HG02870 (cell line): ENCODE measurements around the gene CMTM8.

Source experiments
- ATAC-seq: cut with Tn5 transposase; IDR thresholded peaks from one replicate; pipeline ENCODE4 v1.9.1; 2021; ENCODE audit warnings: mild to moderate bottlenecking, moderate library complexity; ENCODE audit not compliant: unreplicated experiment

The CMTM8 gene

GRCh38 chr3:32305361-32305876, 66.9 kb downstream of the CMTM8 start:
- ATAC-seq = no peak

- ATAC-seq = no peak
Observed at GRCh38 chr3:32306072-32306471, 67.6 kb downstream of the CMTM8 start.

GRCh38 chr3:32307591-32307990, 69.1 kb downstream of the CMTM8 start:
- no peak for ATAC-seq

DNA sequence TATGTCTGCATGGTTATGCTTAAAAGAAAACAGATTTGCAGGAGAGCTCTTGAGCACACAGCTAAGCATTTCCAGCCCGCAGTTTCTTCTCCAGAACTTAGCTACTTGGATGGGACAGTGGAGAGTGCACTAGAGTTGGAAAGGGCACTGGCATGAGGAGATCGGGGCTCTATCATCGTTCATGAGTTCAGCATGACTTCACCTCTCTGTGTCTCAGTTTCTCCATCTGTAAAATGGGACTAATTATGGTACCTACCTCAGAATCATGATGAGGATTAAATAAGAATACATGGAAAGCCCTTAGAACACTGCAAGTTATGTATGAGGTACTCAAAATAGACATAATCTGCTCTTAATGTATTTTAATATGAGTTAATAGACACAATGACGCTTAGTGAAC, 69.9 kb downstream of the CMTM8 start:
- ATAC-seq = no peak

DNA sequence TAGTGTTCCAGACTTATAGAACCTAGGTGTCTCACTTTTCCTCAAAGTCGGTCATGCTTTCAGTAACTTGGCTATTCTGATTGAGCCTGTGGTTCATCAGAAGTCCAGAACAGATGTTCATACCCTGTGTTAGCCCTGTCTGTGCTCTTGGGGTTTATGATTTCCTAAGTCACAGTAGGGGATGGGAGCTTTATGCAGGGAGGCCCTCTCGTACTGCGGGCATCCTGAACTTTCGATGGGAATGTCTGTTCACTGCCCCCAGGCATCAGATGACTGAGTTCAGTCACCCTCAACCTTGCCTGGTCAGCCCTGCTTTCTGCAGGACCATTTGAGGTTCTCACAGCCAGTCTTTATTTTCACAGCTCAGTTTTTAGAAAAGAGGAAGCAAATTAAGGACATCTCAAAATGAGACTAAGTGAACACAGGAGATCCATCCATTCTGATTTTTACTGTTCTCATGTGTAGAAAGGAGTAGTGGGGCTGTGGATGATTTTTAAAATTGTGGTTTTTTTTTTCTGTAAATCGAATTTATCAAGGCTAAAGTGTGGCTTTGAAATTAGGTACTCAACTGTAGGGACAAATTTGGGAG, 71.3 kb downstream of the CMTM8 start:
- ATAC-seq = peak; percentile 74

DNA sequence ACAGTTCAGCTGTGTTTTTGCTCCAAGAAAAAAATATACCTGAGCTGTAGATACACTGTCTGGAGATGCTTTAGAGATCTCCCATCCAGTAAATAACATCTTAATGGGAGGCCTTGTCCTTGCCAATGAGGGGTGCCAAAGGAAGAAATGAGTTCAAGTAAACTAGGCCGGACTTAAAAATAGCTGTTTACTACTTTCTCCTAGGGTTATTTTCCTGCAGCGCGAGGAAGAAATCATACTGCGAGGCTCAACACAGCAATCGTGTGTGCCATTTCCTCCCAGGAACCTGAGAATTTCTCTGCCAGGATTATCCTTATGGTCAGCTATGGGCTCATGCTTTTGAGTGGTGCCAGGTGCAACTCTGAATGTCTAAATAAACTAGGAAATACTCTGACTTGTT, 71.9 kb downstream of the CMTM8 start:
- no peak for ATAC-seq

GRCh38 chr3:32310918-32311839, 72.7 kb downstream of the CMTM8 start:
- no peak for ATAC-seq

DNA sequence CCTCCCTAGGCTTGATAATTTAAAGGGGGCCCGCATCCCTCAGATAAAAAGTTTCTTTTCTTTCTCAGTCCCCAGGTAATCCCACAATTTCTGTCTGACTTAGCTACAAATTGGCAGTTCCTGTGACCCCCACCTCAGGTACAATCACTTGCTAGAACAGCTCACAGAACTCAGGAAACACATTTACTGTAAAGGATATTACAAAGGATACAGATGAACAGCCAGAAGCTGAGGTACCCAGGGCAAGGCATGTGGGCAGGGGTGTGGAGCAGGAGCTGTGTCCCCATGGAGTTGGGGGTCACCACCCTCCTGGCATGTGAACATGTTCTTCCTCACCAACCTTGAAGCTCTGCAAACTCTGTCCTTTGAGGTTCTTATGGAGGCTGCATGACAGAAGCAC, 73.8 kb downstream of the CMTM8 start:
- ATAC-seq = no peak

DNA sequence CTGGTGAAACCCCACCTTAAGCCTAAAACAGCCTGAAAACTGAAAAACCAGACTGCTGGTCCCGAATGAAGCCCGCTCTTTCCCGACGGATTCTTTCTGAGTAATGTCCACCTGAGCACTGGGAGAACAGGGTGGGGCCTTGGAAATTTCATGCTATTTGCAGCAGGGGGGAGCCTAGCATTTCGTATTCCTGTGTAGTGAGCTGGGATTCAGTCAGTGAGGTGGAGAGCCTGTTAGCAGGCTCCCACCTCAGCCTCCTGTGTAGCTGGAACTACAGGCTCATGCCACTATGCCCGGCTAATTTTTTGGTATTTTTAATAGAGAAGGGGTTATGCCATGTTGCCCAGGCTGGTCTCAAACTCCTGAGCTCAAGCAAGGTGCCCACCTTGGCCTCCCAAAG, 74.7 kb downstream of the CMTM8 start:
- ATAC-seq = no peak

- ATAC-seq = no peak
Observed at GRCh38 chr3:32313723-32314473, 75.4 kb downstream of the CMTM8 start.

DNA sequence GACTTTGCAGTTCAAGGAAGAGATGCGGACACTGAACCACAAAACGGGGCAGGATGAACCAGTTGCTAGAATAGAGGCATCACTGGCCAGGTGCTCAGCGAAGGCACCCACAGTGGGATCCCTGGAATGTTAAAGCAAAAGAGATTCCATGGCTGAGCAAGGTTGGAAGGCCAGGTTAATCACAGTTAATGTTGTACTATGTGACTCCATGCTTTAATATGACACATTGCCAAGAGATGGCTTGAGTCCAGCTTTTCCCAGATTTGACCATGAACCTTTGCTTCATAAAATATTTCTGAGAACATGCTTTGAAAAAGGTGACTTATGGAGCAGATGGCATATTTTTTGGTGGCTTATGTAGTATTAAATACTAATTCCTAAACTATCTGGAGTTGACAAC, 77.0 kb downstream of the CMTM8 start:
- no peak for ATAC-seq

DNA sequence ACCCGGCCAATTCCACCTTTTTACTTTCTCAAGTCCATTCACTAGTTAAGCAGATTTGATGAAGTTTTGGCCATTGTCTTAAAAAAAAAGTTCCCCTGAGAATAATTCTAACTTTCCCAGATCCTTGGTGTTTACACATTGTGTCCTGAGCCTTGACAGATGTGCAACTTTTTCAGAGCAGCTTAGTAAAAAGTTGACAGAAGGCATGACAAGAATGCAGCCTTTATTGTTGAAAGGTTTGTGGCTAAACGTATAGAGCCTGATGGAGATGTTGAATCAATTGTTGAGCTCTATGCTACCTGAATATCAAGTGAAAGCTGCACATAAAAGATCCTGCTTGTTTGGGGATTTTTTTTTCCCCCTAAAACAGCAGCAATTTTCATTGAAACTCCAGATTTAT, 77.8 kb downstream of the CMTM8 start:
- ATAC-seq = no peak

- no peak for ATAC-seq
Observed at GRCh38 chr3:32316976-32317375, 78.5 kb downstream of the CMTM8 start.

- ATAC-seq = no peak
Observed at GRCh38 chr3:32319607-32320006, 81.1 kb downstream of the CMTM8 start.

GRCh38 chr3:32320080-32320479, 81.6 kb downstream of the CMTM8 start:
- no peak for ATAC-seq

DNA sequence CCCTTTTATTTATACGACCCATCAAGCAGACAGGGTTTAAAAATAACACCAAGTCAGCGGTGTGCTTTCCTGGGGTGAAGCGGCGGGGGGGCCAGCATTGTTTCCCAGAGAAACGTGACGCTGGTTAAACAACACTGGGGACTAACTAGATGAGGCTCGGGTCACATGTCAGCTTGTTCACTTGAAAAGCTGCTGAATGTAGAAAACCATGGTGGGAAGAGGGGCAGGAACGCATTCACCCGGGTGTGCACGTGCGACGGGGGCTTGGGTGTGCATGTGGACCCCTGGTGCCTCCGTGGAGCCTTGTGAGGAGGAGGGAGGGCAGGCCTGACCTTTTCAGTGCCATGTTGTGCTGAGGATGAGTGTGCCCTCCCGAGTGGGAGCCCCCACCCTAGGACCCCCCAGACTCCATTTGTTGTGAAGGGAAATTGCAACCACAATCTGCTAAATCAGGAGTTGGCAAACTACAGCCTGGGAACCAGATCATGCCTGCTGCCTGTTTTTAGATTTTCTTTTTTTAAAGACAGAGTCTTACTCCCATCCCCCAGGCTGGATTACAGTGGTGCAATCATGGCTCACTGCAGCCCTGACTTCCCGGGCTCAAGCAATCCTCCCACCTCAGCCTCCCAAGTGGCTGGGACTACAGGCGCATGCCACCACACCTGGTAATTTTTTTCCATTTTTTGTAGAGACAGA, 82.8 kb downstream of the CMTM8 start:
- ATAC-seq = no peak

- no peak for ATAC-seq
Observed at GRCh38 chr3:32322311-32322710, 83.8 kb downstream of the CMTM8 start.

DNA sequence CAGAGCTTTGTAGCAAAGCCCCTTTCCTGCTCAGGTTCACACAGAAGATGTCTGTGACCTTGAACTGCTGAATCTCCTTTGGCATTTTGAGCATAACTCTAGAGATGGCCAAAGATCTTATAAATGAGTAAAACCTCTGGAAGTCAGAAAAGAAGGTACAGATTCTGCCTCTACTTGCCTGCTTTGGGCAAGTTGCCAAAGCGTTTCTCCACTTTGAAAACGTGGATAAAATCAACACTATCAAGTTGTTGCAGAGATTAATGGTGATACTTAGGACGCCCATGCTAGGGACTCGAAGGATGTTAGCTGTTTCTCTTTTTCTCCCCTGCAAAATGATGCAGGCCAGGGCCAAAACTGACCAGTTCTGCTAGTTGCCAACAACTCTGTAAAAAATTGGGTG, 85.1 kb downstream of the CMTM8 start:
- no peak for ATAC-seq

GRCh38 chr3:32325201-32325600, 86.7 kb downstream of the CMTM8 start:
- no peak for ATAC-seq

DNA sequence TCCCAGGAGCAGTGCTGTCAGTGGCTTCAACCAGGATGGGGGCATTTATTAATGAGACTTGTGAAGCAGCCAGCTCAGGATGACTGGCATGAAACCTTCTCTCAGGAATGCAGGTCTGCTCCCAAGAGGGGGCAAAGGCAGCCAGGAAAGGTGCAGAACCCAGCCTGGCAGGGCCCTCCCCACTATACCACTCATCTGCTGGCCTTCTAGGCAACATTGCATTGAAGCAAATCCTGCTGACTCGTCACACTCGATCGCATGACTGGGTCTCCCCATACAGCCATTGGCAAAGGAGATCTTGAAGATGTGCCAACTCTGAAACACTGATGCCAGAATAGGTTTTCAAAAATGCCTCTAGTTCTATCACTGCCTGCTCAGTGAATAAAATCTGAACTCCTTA, 87.4 kb downstream of the CMTM8 start:
- no peak for ATAC-seq

- no peak for ATAC-seq
Observed at GRCh38 chr3:32326795-32327194, 88.3 kb downstream of the CMTM8 start.
